Ascending aorta (tissue), 2 donors: ENCODE data around the gene KRT38. TPM values are rescaled to one million over a fixed set of nuclear protein-coding genes. Genes with fewer than 3 reads are reported as not detected.

Experiments
- DNase-seq, 2 donors: peaks; one replicate each; pipeline ENCODE4 v3.0.0-alpha.2; 2019; ENCODE audit warnings: low spot score in 2 of 2
- H3K27ac ChIP-seq, 2 donors: fragments of 200-600 bp; sonication (generic); one replicate each; pipeline ENCODE4 v1.5.1; 2016 to 2017; ENCODE audit warnings: mild to moderate bottlenecking in 1 of 2
- H3K27me3 ChIP-seq: fragments of 200-600 bp; sonication (generic); one replicate; pipeline ENCODE4 v1.5.1; 2017
- H3K36me3 ChIP-seq, 2 donors: fragments of 200-600 bp; sonication (generic); one replicate each; pipeline ENCODE4 v1.5.1; 2016
- H3K4me1 ChIP-seq, 2 donors: fragments of 200-600 bp; sonication (generic); one replicate each; pipeline ENCODE4 v1.5.1; 2016 to 2017; ENCODE audit warnings: mild to moderate bottlenecking in 1 of 2
- H3K4me3 ChIP-seq, 2 donors: fragments of 200-600 bp; sonication (generic); one replicate each; pipeline ENCODE4 v1.5.1; 2016 to 2017; ENCODE audit warnings: mild to moderate bottlenecking in 1 of 2
- H3K9me3 ChIP-seq, 2 donors: fragments of 200-600 bp; sonication (generic); one replicate each; pipeline ENCODE4 v1.5.1; 2016
- intact Hi-C: fragments of 100-400 bp; cut with DNase I; formaldehyde crosslinking; loops from one replicate; pipeline ENCODE4 v1.15.1; 2023
- total RNA-seq: library from RNA; depleted of rRNA; stranded (reverse); fragments of >200 nt; gene quantifications from one replicate; pipeline ENCODE4 v1.1.0, GENCODE V29; 2016
- TF ChIP-seq, protein P1 (sequence below), 3 experiments: fragments of 200-600 bp in 2 of 3; fragments of 450-650 bp in 1 of 3; sonication (generic) in 2 of 3; IDR thresholded peaks; one replicate each; pipeline ENCODE4 v1.5.1; 2016 to 2019; ENCODE audit warnings: antibody characterized with exemption in 3 of 3, mild to moderate bottlenecking in 1 of 3, moderate library complexity in 1 of 3

KRT38 gene
- total RNA-seq, 1 donor from 2014 or later = not detected

DNA sequence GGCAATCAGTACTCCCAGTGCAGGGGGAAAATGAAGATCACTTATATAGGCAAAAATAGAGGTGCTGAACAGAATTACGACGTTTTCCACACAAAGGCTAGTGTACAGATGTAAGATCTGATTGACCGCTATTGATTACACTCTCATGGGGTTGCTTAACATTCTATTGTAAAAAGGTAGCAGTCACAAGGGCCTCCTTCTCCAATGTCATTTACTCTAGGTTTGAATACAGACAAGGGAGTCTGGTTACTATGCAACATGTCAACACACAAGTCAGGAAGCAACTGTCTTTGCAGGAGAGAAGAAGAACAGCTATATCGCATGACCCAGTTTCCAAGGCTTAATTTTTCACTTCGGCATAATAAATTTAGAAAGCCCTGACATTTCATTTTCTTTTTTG is 24.3 kb downstream of the KRT38 start:
- H3K4me3 ChIP-seq = no peak overlapping the region
- H3K27me3 ChIP-seq = no peaks in the 10 kb centered on the region
- TF ChIP-seq, protein P1, sequence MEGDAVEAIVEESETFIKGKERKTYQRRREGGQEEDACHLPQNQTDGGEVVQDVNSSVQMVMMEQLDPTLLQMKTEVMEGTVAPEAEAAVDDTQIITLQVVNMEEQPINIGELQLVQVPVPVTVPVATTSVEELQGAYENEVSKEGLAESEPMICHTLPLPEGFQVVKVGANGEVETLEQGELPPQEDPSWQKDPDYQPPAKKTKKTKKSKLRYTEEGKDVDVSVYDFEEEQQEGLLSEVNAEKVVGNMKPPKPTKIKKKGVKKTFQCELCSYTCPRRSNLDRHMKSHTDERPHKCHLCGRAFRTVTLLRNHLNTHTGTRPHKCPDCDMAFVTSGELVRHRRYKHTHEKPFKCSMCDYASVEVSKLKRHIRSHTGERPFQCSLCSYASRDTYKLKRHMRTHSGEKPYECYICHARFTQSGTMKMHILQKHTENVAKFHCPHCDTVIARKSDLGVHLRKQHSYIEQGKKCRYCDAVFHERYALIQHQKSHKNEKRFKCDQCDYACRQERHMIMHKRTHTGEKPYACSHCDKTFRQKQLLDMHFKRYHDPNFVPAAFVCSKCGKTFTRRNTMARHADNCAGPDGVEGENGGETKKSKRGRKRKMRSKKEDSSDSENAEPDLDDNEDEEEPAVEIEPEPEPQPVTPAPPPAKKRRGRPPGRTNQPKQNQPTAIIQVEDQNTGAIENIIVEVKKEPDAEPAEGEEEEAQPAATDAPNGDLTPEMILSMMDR (IDR thresholded peaks at IDR 0.05) = no peak
- no peak for DNase-seq
- H3K4me1 ChIP-seq = peaks cover 0 to 9% of the 10 kb centered on the region in 2 donors
- H3K9me3 ChIP-seq = no peaks in the 10 kb centered on the region
- intact Hi-C loops = no loop called here
- no peaks in the 10 kb centered on the region for H3K36me3 ChIP-seq
- H3K27ac ChIP-seq = no peak overlapping the region

DNA sequence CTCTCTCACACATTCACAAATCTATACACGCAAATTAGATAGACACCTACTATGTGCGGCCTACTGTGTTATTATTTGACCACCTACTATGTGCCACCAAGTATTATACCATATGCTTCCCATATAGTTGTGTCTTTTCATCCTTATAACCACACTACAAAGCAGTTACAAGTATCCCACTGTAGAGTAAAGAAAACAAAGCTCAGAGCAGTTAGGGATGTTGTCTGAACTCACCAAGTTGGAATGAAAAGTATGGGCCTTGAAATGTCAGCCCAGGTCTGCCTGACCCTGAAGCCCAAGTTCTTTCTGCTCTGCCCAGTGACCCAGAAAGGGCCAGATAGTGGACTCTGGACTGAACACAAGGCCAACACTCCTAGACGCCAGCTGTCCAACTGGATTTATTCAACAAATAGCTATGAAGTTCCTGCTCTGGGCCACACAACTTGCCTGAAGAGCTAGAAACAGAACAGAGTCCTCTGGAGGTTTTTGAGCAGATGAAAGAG is 24.9 kb downstream of the KRT38 start:
- TF ChIP-seq, protein P1 (IDR thresholded peaks at IDR 0.05) = no peak
- Histone ChIP-seq H3K9me3 (no peaks in the 10 kb centered on the region), H3K4me1 (peaks cover 0 to 9% of the 10 kb centered on the region in 2 donors), H3K27ac (no peak overlapping the region), H3K4me3 (no peak overlapping the region), H3K27me3 (no peaks in the 10 kb centered on the region), H3K36me3 (no peaks in the 10 kb centered on the region)
- intact Hi-C loops = no loop called here
- DNase-seq = no peak

DNA sequence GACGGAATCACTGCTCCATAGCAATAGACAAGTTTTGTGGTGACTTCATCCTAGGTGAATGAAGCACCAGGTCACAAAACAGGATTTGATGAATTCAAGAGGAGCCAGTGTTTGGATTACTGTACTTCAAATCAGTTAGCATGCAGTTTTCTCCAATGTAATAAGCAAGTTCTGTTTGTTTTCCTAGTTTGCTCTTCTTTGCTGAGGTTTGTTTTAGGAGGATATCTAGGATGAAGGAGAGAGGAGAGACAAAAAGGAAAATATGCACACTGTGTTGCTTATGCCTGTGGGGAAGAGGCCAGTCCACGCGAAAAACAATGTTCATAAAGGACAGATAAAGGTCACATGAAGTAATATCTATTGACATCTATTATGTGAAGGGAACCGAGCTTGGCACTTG is 25.4 kb downstream of the KRT38 start:
- Histone ChIP-seq H3K27me3 (no peaks in the 10 kb centered on the region), H3K36me3 (no peaks in the 10 kb centered on the region), H3K27ac (no peak overlapping the region), H3K4me3 (no peak overlapping the region), H3K9me3 (no peaks in the 10 kb centered on the region), H3K4me1 (peaks cover 0 to 9% of the 10 kb centered on the region in 2 donors)
- TF ChIP-seq, protein P1 (IDR thresholded peaks at IDR 0.05) = no peak
- no peak for DNase-seq
- intact Hi-C loops = no loop called here

DNA sequence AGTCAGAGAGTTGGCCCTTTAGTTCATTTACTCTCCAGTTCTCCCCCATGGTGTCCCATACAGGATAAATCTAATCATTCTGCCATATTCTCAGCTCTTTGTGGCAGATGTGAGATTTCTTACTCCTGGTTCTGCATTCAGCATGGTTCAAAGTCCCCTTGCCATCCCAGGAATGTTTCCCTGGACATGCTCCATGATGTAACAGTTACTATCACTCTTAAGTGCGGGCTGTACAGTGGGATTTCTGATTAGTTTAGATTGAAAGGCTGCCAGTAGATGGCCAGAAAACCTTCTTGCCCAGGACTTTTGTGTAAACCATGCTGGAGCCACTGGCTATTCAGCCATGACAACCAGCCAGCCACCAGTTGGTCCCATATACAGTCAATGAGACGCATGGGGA is 26.8 kb downstream of the KRT38 start:
- Histone ChIP-seq H3K36me3 (no peaks in the 10 kb centered on the region), H3K4me3 (no peak overlapping the region), H3K27ac (no peak overlapping the region), H3K27me3 (no peaks in the 10 kb centered on the region), H3K4me1 (peaks cover 0 to 9% of the 10 kb centered on the region in 2 donors), H3K9me3 (no peaks in the 10 kb centered on the region)
- no peak for DNase-seq
- TF ChIP-seq, protein P1 (IDR thresholded peaks at IDR 0.05) = no peak
- intact Hi-C loops = no loop called here

DNA sequence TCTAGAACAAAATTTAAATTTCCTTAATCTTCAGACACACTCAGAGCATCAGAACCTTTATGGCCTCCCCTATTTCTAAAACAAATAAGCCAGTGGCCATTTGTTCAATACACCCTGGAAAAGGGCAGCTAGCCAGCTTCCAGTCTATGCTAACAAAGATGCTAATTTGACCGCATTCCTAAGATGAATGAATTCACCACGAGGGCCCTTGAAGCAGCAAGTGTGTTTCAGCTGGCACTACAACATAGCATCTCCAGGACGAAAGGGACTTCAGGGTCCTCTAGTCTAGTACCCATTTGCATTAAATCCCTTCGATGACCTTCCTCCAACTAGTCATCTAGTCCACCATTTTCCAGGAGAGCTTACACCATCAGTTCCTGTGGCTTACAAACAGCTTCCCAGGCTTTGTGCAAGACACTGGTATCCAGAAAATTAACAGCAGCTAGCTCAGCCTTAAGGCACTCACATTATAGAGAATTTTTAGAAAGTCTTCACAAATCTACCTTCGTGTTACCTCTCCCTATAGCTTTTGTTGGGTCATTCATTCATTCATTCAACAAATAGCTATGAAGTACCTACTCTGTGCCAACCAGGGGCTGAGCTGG is 27.3 kb downstream of the KRT38 start:
- no peak for DNase-seq
- no peaks in the 10 kb centered on the region for H3K9me3 ChIP-seq
- TF ChIP-seq, protein P1 (IDR thresholded peaks at IDR 0.05) = no peak
- H3K36me3 ChIP-seq = no peaks in the 10 kb centered on the region
- no peak overlapping the region for H3K27ac ChIP-seq
- peaks cover 0 to 9% of the 10 kb centered on the region in 2 donors for H3K4me1 ChIP-seq
- no peak overlapping the region for H3K4me3 ChIP-seq
- H3K27me3 ChIP-seq = no peaks in the 10 kb centered on the region
- intact Hi-C loops = no loop called here
